Measurements from ENCODE around the gene GIT1.

DNA sequence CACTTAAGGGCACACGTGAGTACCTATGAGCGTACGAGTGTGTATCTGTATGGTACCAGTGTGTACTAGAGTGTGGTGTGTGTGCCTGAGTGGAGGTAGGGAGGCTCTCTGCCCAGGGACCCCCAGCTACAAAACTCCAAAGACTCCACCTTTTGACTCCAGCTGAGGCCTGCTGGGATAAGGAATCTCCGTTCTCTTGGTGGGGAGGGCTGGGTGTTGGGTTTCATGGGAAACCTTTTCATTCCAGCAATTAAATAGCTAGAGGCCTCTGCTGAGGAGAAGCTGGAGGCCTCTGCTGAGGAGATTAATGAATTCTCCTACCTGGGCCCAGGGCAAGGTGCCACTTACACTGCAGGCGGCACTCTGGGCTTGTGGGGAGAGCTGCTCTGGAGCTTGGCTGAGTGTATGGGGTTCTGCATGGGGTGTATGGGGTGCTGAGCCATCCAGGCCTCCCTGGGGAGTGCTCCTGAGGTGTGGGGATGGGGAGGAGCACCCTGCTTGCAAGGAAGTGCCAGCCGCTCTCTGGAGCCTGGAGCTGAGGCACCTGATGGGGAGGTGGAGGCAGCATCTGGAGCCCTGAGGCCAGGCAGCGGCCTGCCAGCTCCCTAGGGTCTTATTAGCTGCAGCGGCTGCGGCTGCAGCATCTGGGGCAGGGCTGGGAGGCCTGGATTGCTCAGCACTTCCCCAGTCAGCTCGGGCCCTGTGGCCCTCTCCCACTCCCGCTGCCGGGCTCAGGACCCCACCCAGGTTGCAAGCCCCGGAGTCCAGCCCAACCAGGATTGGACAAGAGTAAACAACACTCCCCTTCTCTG, 8.1 kb upstream of the GIT1 start:
- no peak for TF ChIP-seq POLR2A (IDR thresholded peaks at IDR 0.05; ENCODE audit: low read depth)
- TF ChIP-seq, protein P1, sequence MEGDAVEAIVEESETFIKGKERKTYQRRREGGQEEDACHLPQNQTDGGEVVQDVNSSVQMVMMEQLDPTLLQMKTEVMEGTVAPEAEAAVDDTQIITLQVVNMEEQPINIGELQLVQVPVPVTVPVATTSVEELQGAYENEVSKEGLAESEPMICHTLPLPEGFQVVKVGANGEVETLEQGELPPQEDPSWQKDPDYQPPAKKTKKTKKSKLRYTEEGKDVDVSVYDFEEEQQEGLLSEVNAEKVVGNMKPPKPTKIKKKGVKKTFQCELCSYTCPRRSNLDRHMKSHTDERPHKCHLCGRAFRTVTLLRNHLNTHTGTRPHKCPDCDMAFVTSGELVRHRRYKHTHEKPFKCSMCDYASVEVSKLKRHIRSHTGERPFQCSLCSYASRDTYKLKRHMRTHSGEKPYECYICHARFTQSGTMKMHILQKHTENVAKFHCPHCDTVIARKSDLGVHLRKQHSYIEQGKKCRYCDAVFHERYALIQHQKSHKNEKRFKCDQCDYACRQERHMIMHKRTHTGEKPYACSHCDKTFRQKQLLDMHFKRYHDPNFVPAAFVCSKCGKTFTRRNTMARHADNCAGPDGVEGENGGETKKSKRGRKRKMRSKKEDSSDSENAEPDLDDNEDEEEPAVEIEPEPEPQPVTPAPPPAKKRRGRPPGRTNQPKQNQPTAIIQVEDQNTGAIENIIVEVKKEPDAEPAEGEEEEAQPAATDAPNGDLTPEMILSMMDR (IDR thresholded peaks at IDR 0.05) = no peak
- TF ChIP-seq POLR2AphosphoS5 (IDR thresholded peaks at IDR 0.05) = no peak
- no peak for TF ChIP-seq EP300 (IDR thresholded peaks at IDR 0.05)

Measured in esophagus muscularis mucosa (tissue), 4 donors.